HK-2 (cell line): ENCODE data around the gene GPR84.

Experiments
- DNase-seq: peaks from one replicate; pipeline ENCODE4 v3.0.0-alpha.2; 2018; ENCODE audit not compliant: unreplicated experiment

The GPR84 gene

DNA sequence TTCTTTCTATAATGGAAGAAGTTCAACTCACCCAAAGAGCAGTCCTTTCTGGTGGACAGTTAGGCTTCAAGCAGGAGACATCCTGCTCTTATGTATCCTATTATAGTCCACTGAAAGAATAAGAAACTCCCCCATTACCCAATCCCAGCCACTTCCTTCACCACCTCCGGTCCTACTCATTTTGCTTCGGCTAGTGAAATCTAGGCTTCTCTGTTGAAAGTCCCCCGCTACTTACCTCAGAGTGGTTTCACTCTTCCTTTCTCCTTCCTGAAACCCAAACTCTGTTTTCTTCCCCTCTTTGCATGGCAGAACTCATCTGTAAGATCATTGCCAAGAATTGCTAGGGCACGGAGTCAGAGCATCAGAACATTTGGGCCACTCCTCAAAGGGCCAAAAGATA is at the start of gene GPR84:
Gene GPR84, minus strand, starts transcription at position 74 of the 400 bp plus-strand sequence. CDS start 635 bp downstream, outside the sequence.
- no peak for DNase-seq

GRCh38 chr12:54413284-54414190 is 49.3 kb upstream of the GPR84 start:
- DNase-seq: no peak

DNA sequence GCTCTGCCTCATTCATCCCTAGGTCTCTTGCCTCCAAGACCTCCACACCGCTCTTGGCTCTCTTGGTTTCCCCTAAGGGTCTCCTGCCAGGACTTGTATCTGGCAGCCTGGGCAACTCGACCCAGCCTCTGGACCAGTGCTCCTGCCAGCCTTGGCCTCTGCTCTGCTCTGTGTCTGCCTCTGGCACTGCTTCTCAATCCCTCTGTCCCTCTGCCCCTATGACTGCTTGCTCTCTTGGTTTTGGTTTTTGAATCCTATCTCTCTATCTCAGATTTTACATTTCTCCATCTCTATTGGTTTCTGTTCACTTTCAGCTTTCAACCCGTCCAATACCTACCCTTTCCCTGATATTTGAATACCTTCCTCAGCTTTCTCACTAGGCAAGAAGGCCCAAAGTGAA is 48.5 kb upstream of the GPR84 start:
- DNase-seq: no peak

DNA sequence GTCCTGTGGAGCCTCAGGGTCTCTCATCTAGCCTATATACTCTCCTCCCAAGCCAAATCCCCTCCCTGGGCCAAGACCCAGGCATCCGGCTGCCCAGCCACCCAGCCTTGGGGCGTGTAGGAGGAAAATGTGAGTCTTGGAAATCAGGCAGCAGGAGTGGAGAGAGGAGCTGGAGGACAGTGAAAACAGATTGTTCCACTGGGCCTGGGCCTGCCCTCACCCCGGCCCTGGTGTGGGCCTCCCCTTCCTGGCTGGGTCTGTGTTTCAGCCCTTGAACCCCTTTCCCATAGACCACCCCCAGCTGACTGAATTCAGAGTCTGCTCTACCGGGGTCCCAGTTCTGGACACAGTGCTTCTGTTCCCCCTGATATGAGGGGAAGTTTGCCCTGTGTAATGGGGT is 48.1 kb upstream of the GPR84 start:
- no peak for DNase-seq

GRCh38 chr12:54411391-54412241 is 47.3 kb upstream of the GPR84 start:
- DNase-seq: peak; percentile 89

DNA sequence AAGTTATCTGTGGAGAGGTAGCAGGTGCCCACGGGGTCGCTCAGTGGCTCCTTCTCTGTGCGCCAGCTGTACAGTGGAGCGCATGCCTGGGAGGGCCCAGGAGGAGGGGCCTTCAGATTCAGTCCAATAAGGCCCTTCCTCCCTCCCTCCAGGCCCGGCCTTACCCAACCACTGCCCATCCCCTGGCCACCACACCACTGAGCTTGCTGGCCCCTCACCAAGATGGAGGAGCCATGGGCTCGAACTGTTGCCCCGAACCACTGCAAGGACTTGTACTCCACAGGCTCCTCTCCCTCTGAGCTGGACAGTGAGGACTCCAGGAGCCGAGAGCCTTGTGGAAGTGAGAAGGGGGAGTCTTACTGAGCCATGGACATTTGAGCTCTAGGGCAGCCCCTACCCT is 45.0 kb upstream of the GPR84 start:
- no peak for DNase-seq

GRCh38 chr12:54407183-54407905 is 43.1 kb upstream of the GPR84 start:
- no peak for DNase-seq

GRCh38 chr12:54405573-54405972 is 41.3 kb upstream of the GPR84 start:
- no peak for DNase-seq

- no peak for DNase-seq
Observed at GRCh38 chr12:54405106-54405505, 40.8 kb upstream of the GPR84 start.

- no peak for DNase-seq
Observed at GRCh38 chr12:54404061-54405004, 40.0 kb upstream of the GPR84 start.

GRCh38 chr12:54401119-54401518 is 36.8 kb upstream of the GPR84 start:
- no peak for DNase-seq

DNA sequence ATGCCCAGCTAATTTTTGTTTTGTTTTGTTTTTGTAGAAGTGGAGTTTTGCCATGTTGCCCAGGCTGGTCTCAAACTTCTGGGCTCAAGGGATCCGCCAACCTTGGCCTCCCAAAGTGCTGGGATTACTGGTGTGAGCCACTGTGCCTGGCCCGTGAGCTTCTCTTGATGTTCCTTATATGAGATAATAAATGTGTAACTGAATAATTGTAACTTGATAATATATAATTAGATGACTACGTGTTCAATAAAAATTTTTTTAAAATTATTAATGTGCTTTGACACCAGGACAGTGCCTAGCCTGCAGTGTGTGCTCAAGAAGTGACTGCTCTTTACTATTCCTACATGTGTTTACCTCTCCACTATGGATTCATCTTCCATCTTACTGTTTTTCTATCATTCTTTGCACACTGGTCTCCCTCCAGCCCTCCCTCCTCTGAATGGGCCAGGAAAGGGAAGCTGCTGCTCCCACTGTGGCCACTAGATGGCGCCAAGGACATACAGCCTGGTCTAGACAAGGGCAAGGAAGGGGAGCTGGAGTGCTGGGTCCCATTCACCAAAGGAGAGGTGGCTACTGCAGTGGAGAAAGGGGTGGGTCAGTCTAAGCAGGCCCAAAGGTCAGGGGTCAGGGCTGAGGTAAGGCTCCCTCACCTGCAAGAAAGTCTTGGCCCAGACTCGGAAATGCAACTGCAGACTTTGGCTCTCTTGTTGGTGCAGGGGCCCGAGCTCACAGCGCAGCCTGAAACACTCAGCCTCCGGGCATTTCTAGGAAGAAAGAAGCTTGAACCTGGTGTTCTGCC is 34.9 kb upstream of the GPR84 start:
- DNase-seq: peak; percentile 91

DNA sequence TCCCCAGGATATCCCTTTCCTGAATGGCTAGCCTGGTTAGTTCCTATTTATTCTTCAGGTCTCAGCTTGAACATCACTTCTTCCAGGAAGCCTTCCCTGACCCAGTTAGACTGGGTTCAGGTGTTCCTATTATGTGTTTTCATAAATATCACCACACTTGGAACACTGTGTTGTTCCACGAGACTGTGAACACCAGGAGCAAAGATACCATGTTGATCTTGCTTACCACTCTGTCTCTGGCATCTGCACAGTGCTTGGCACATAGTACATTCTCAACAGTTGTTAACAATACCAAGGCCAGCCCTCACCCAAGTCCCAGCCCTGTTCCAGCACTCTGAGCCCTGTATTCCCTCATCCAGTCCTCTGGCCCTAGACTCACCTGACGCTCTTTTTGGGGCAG is 33.9 kb upstream of the GPR84 start:
- DNase-seq: no peak

DNA sequence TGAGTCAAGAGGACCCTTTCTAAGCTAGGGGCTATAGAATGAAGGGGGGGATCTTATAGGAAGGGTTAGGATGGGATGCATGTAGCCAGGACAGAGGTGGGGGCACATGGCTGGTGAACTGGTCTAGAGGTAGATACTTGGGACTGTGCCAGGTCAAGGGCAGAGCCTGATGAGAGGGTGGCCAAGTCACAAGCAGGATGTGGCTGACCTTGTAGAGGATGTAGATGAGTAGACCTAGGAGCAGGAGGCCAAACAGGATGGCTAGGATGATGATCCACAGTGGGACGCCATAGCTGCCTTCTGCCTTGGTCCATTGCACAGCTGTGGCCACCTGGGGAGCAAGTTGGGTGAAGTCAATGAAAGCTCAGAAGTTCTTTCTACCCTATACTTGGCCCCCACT is 32.9 kb upstream of the GPR84 start:
- no peak for DNase-seq

DNA sequence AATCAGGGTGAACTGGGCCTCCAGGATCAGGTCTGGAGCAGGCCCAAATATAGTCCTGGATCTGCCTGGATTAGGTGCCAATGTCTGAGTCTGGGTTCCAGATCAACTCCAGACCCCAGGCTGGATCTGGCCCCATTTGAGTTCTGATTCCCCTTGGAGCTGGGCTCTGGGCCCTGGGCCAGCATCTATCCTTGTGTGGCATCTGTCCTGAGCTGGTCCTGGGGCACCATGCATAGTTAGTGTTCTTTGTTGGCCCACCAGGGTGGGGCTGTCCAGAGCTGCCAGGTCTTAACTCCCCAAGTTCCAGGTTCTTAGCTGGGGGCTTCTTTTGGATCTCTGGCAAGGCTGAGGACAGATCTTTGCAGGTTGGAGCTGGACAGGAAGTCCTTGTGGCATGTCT is 31.3 kb upstream of the GPR84 start:
- no peak for DNase-seq

DNA sequence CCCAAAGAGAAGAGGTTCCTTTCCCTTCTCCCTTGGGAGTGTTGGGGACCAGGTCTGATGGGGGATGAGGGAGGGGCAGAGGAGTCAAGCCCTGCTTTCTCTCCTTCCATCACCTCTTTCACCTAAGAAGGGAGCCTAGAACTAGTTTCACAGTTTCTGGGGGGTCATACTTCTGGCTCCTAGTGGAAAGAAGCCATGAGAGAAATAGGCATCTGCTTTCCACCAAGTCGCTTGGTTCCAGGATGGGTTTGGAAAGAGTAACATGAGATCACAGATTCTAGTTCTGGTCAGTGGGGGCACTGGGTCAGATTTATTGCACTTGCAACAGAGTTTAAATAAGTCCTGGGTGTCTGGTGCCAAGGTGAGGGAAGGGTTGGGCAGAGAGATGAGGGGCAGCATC is 30.7 kb upstream of the GPR84 start:
- no peak for DNase-seq

GRCh38 chr12:54394281-54394719 is 30.0 kb upstream of the GPR84 start:
- no peak for DNase-seq

- DNase-seq: no peak
Observed at GRCh38 chr12:54393743-54394142, 29.5 kb upstream of the GPR84 start.

- DNase-seq: no peak
Observed at GRCh38 chr12:54393207-54393609, 28.9 kb upstream of the GPR84 start.
